ENCODE measurements around the gene CCDC112.

- no peak for TF ChIP-seq CTCF (IDR thresholded peaks at IDR 0.05)
- TF ChIP-seq POLR2A (IDR thresholded peaks at IDR 0.05): no peak
Measured at GRCh38 chr5:115297031-115297430, 577 bp upstream of the CCDC112 start.

All from lower leg skin (tissue), 3 donors.